Iris pigment epithelial cell (primary cell): Measurements from ENCODE around the gene TMEM221.
"Not testable (repeated sequence)": the region's sequence is repeated elsewhere in the genome, so short reads cannot be mapped to it uniquely, and the experiment has no call there.

Experiments used
- DNase-seq: peaks from one replicate; pipeline ENCODE4 v3.0.0-alpha.2; 2011; ENCODE audit warnings: low read depth

Gene TMEM221

GRCh38 chr19:17448131-17448967, at the start of gene TMEM221:
Gene TMEM221 (minus strand): TSS chr19:17448668. CDS start chr19:17448462, 206 bp downstream.
- DNase-seq, result no peak

GRCh38 chr19:17497149-17497798, 48.8 kb upstream of the TMEM221 start:
- no peak for DNase-seq

GRCh38 chr19:17496337-17496997, 48.0 kb upstream of the TMEM221 start:
- DNase-seq, result peak; percentile 58

- no peak for DNase-seq
Measured at GRCh38 chr19:17495639-17496296, 47.3 kb upstream of the TMEM221 start.

- DNase-seq, result no peak
Measured at GRCh38 chr19:17491287-17491686, 42.8 kb upstream of the TMEM221 start.

GRCh38 chr19:17490411-17490810, 41.9 kb upstream of the TMEM221 start:
- no peak for DNase-seq

GRCh38 chr19:17489392-17490030, 41.0 kb upstream of the TMEM221 start:
- no peak for DNase-seq

- DNase-seq, result peak; percentile 54
Measured at GRCh38 chr19:17488593-17489391, 40.3 kb upstream of the TMEM221 start.

- no peak for DNase-seq
Measured at GRCh38 chr19:17487284-17488121, 39.0 kb upstream of the TMEM221 start.

- DNase-seq, result no peak
Measured at GRCh38 chr19:17486545-17487240, 38.2 kb upstream of the TMEM221 start.

- DNase-seq, result no peak
Measured at GRCh38 chr19:17484520-17485185, 36.2 kb upstream of the TMEM221 start.

GRCh38 chr19:17483605-17484002, 35.1 kb upstream of the TMEM221 start:
- DNase-seq, result no peak

GRCh38 chr19:17482877-17483604, 34.6 kb upstream of the TMEM221 start:
- no peak for DNase-seq

GRCh38 chr19:17481986-17482385, 33.5 kb upstream of the TMEM221 start:
- no peak for DNase-seq

- DNase-seq, result peak; percentile 76
Measured at GRCh38 chr19:17479325-17479791, 30.9 kb upstream of the TMEM221 start.

GRCh38 chr19:17475541-17476115, 27.2 kb upstream of the TMEM221 start:
- peak; percentile 53 for DNase-seq

GRCh38 chr19:17475011-17475540, 26.6 kb upstream of the TMEM221 start:
- DNase-seq, result not testable (repeated sequence)
